Measurements from ENCODE around the gene USP31. TPM values are rescaled to one million over a fixed set of nuclear protein-coding genes. Genes with fewer than 3 reads are reported as not detected.

The USP31 gene
- total RNA-seq, 1 donor: 6.2 TPM

GRCh38 chr16:23175651-23176050 lies 26.4 kb upstream of the USP31 start:
- no peak for DNase-seq (ENCODE audit: insufficient read length, low spot score, missing footprints)
- Histone ChIP-seq H3K4me1 (ENCODE audit: insufficient read depth, low read length) (peaks cover 4% of the 10 kb centered on the region), H3K9me3 (ENCODE audit: low read depth, low read length) (no peaks in the 10 kb centered on the region), H3K79me2 (ENCODE audit: insufficient read depth, low read length) (no peaks in the 10 kb centered on the region), H3K27me3 (ENCODE audit: insufficient read depth, low read length) (peaks cover 4% of the 10 kb centered on the region), H4K20me1 (ENCODE audit: insufficient read depth, low read length) (no peaks in the 10 kb centered on the region), H3K36me3 (ENCODE audit: insufficient read depth, low read length) (no peaks in the 10 kb centered on the region), H3K27ac (ENCODE audit: low read depth, low read length) (no peak overlapping the region), H3K4me2 (ENCODE audit: insufficient read depth, low read length) (no peak overlapping the region), H3K4me3 (ENCODE audit: insufficient read depth, low read length) (no peak overlapping the region), H2AFZ (ENCODE audit: low read length) (no peak overlapping the region)
- TF ChIP-seq CTCF (IDR thresholded peaks at IDR 0.05; ENCODE audit: extremely low read depth, low read depth, low read length): no peak

- Histone ChIP-seq H3K27me3 (ENCODE audit: insufficient read depth, low read length) (peaks cover 3% of the 10 kb centered on the region), H3K79me2 (ENCODE audit: insufficient read depth, low read length) (no peaks in the 10 kb centered on the region), H3K4me3 (ENCODE audit: insufficient read depth, low read length) (no peak overlapping the region), H3K36me3 (ENCODE audit: insufficient read depth, low read length) (no peaks in the 10 kb centered on the region), H3K9me3 (ENCODE audit: low read depth, low read length) (no peaks in the 10 kb centered on the region), H4K20me1 (ENCODE audit: insufficient read depth, low read length) (no peaks in the 10 kb centered on the region), H3K4me2 (ENCODE audit: insufficient read depth, low read length) (no peak overlapping the region), H3K4me1 (ENCODE audit: insufficient read depth, low read length) (peaks cover 4% of the 10 kb centered on the region), H2AFZ (ENCODE audit: low read length) (no peak overlapping the region), H3K27ac (ENCODE audit: low read depth, low read length) (no peak overlapping the region)
- DNase-seq (ENCODE audit: insufficient read length, low spot score, missing footprints): no peak
- no peak for TF ChIP-seq CTCF (IDR thresholded peaks at IDR 0.05; ENCODE audit: extremely low read depth, low read depth, low read length)
Measured at GRCh38 chr16:23174622-23175021, 25.4 kb upstream of the USP31 start.

GRCh38 chr16:23172994-23173393 lies 23.7 kb upstream of the USP31 start:
- no peak overlapping the region for H3K4me2 ChIP-seq (ENCODE audit: insufficient read depth, low read length)
- H3K27ac ChIP-seq (ENCODE audit: low read depth, low read length): no peak overlapping the region
- no peak overlapping the region for H3K4me3 ChIP-seq (ENCODE audit: insufficient read depth, low read length)
- TF ChIP-seq CTCF (IDR thresholded peaks at IDR 0.05; ENCODE audit: extremely low read depth, low read depth, low read length): no peak
- H3K27me3 ChIP-seq (ENCODE audit: insufficient read depth, low read length): no peaks in the 10 kb centered on the region
- no peaks in the 10 kb centered on the region for H4K20me1 ChIP-seq (ENCODE audit: insufficient read depth, low read length)
- DNase-seq (ENCODE audit: insufficient read length, low spot score, missing footprints): no peak
- no peaks in the 10 kb centered on the region for H3K36me3 ChIP-seq (ENCODE audit: insufficient read depth, low read length)
- no peak overlapping the region for H2AFZ ChIP-seq (ENCODE audit: low read length)
- no peaks in the 10 kb centered on the region for H3K9me3 ChIP-seq (ENCODE audit: low read depth, low read length)
- peaks cover 4% of the 10 kb centered on the region for H3K4me1 ChIP-seq (ENCODE audit: insufficient read depth, low read length)
- no peaks in the 10 kb centered on the region for H3K79me2 ChIP-seq (ENCODE audit: insufficient read depth, low read length)

GRCh38 chr16:23172583-23172982 lies 23.3 kb upstream of the USP31 start:
- H3K27ac ChIP-seq (ENCODE audit: low read depth, low read length): no peak overlapping the region
- no peak for TF ChIP-seq CTCF (IDR thresholded peaks at IDR 0.05; ENCODE audit: extremely low read depth, low read depth, low read length)
- no peak overlapping the region for H3K4me3 ChIP-seq (ENCODE audit: insufficient read depth, low read length)
- H3K36me3 ChIP-seq (ENCODE audit: insufficient read depth, low read length): no peaks in the 10 kb centered on the region
- H4K20me1 ChIP-seq (ENCODE audit: insufficient read depth, low read length): no peaks in the 10 kb centered on the region
- no peaks in the 10 kb centered on the region for H3K79me2 ChIP-seq (ENCODE audit: insufficient read depth, low read length)
- no peaks in the 10 kb centered on the region for H3K27me3 ChIP-seq (ENCODE audit: insufficient read depth, low read length)
- no peak for DNase-seq (ENCODE audit: insufficient read length, low spot score, missing footprints)
- no peak overlapping the region for H2AFZ ChIP-seq (ENCODE audit: low read length)
- no peaks in the 10 kb centered on the region for H3K9me3 ChIP-seq (ENCODE audit: low read depth, low read length)
- peaks cover 4% of the 10 kb centered on the region for H3K4me1 ChIP-seq (ENCODE audit: insufficient read depth, low read length)
- H3K4me2 ChIP-seq (ENCODE audit: insufficient read depth, low read length): no peak overlapping the region
